Measurements from ENCODE around the gene NDC1.

The NDC1 gene

GRCh38 chr1:53851571-53852285 is 13.6 kb upstream of the NDC1 start:
- no peak for TF ChIP-seq PPARA (CRISPR knock-in tag; IDR thresholded peaks at IDR 0.05; ENCODE audit: borderline replicate concordance)
- no peak for TF ChIP-seq ZFP30 (CRISPR knock-in tag; IDR thresholded peaks at IDR 0.05)
- no peak for TF ChIP-seq SNAI2 (CRISPR knock-in tag; IDR thresholded peaks at IDR 0.05)
- no peak for TF ChIP-seq ZNF8 (CRISPR knock-in tag; IDR thresholded peaks at IDR 0.05)
- no peak for ATAC-seq

GRCh38 chr1:53850082-53850673 is 12.1 kb upstream of the NDC1 start:
- TF ChIP-seq RARB (CRISPR knock-in tag; IDR thresholded peaks at IDR 0.05) (no peak), ISL1 (CRISPR knock-in tag; IDR thresholded peaks at IDR 0.05) (no peak), ZNF565 (CRISPR knock-in tag; conservative IDR thresholded peaks at IDR 0.05; ENCODE audit: low read depth) (no peak), SNAI2 (CRISPR knock-in tag; IDR thresholded peaks at IDR 0.05) (no peak), ESRRG (CRISPR knock-in tag; IDR thresholded peaks at IDR 0.05) (no peak), CREB5 (CRISPR knock-in tag; IDR thresholded peaks at IDR 0.05; ENCODE audit: low read depth) (no peak), ZNF70 (CRISPR knock-in tag; IDR thresholded peaks at IDR 0.05) (no peak), BACH2 (CRISPR knock-in tag; IDR thresholded peaks at IDR 0.05; ENCODE audit: borderline replicate concordance) (no peak)
- ATAC-seq, result no peak

- TF ChIP-seq ISL1 (CRISPR knock-in tag; IDR thresholded peaks at IDR 0.05), result no peak
- no peak for TF ChIP-seq GLIS3 (CRISPR knock-in tag; IDR thresholded peaks at IDR 0.05)
- no peak for TF ChIP-seq CSRNP3 (CRISPR knock-in tag; IDR thresholded peaks at IDR 0.05)
- TF ChIP-seq OSR1 (CRISPR knock-in tag; IDR thresholded peaks at IDR 0.05), result no peak
- no peak for TF ChIP-seq CREB5 (CRISPR knock-in tag; IDR thresholded peaks at IDR 0.05; ENCODE audit: low read depth)
- TF ChIP-seq ZNF8 (CRISPR knock-in tag; IDR thresholded peaks at IDR 0.05), result no peak
- no peak for TF ChIP-seq SNAI2 (CRISPR knock-in tag; IDR thresholded peaks at IDR 0.05)
- no peak for TF ChIP-seq RARB (CRISPR knock-in tag; IDR thresholded peaks at IDR 0.05)
- TF ChIP-seq ZC3H10 (CRISPR knock-in tag; IDR thresholded peaks at IDR 0.05), result no peak
- no peak for TF ChIP-seq TCF4 (CRISPR knock-in tag; IDR thresholded peaks at IDR 0.05; ENCODE audit: borderline replicate concordance)
- TF ChIP-seq TOX (CRISPR knock-in tag; IDR thresholded peaks at IDR 0.05; ENCODE audit: borderline replicate concordance), result no peak
- TF ChIP-seq ARNTL (CRISPR knock-in tag; IDR thresholded peaks at IDR 0.05; ENCODE audit: borderline replicate concordance, low read depth), result no peak
- TF ChIP-seq ZFP3 (CRISPR knock-in tag; IDR thresholded peaks at IDR 0.05), result no peak
- TF ChIP-seq ZNF565 (CRISPR knock-in tag; conservative IDR thresholded peaks at IDR 0.05; ENCODE audit: low read depth), result no peak
- TF ChIP-seq PPARA (CRISPR knock-in tag; IDR thresholded peaks at IDR 0.05; ENCODE audit: borderline replicate concordance), result no peak
- no peak for ATAC-seq
Measured at GRCh38 chr1:53847980-53848379, 9.9 kb upstream of the NDC1 start.

GRCh38 chr1:53842347-53842746 is 4.3 kb upstream of the NDC1 start:
- no peak for ATAC-seq

More at GRCh38 chr1:53842347-53842746, 4.3 kb upstream of the NDC1 start:
- TF ChIP-seq ZNF70 (CRISPR knock-in tag; IDR thresholded peaks at IDR 0.05), result no peak
- no peak for TF ChIP-seq ZNF565 (CRISPR knock-in tag; conservative IDR thresholded peaks at IDR 0.05; ENCODE audit: low read depth)
- no peak for TF ChIP-seq ZFP30 (CRISPR knock-in tag; IDR thresholded peaks at IDR 0.05)
- TF ChIP-seq ISL1 (CRISPR knock-in tag; IDR thresholded peaks at IDR 0.05), result no peak
- no peak for TF ChIP-seq ZNF8 (CRISPR knock-in tag; IDR thresholded peaks at IDR 0.05)
- no peak for TF ChIP-seq TCF4 (CRISPR knock-in tag; IDR thresholded peaks at IDR 0.05; ENCODE audit: borderline replicate concordance)
- TF ChIP-seq TOX (CRISPR knock-in tag; IDR thresholded peaks at IDR 0.05; ENCODE audit: borderline replicate concordance), result no peak
- TF ChIP-seq SNAI2 (CRISPR knock-in tag; IDR thresholded peaks at IDR 0.05), result no peak
- no peak for TF ChIP-seq PPARA (CRISPR knock-in tag; IDR thresholded peaks at IDR 0.05; ENCODE audit: borderline replicate concordance)
- no peak for TF ChIP-seq TSHZ2 (CRISPR knock-in tag; IDR thresholded peaks at IDR 0.05)
- TF ChIP-seq CSDC2 (CRISPR knock-in tag; IDR thresholded peaks at IDR 0.05), result no peak
- no peak for TF ChIP-seq RARB (CRISPR knock-in tag; IDR thresholded peaks at IDR 0.05)

All from SK-N-SH treated with all-trans-retinoic acid at 6 μM for 48 hours (cell line).